PFSK-1 (cell line): Measurements from ENCODE around the gene MCUB.

Experiments used
- FOXP2 ChIP-seq: optimal IDR thresholded peaks from 2 replicates; pipeline ENCODE3; 2011; ENCODE audit warnings: borderline replicate concordance, control low read depth, inconsistent platforms; ENCODE audit not compliant: insufficient read depth; ENCODE audit errors: extremely low read length, extremely low read depth
- POLR2AphosphoS5 ChIP-seq: IDR thresholded peaks from 2 replicates; pipeline ENCODE4 v1.6.1; 2012; ENCODE audit warnings: low read depth, mild to moderate bottlenecking, control low read depth, low read length, moderate library complexity
- SIN3A ChIP-seq: IDR thresholded peaks from 2 replicates; pipeline ENCODE4 v1.6.1; 2012; ENCODE audit warnings: mild to moderate bottlenecking, low read length, moderate library complexity, borderline replicate concordance; ENCODE audit not compliant: insufficient read depth
- TAF1 ChIP-seq: IDR thresholded peaks from 2 replicates; pipeline ENCODE4 v1.6.1; 2012; ENCODE audit warnings: low read length, control low read depth, borderline replicate concordance; ENCODE audit not compliant: insufficient read depth
- TF ChIP-seq, protein P1 (sequence below), 2 experiments: IDR thresholded peaks; 2 replicates each; pipeline versions ENCODE4 v1.6.1 to v1.8.0; 2011 to 2012; ENCODE audit warnings: low read depth in 2 of 2, low read length in 2 of 2, control low read depth in 1 of 2, inconsistent platforms in 1 of 2, mild to moderate bottlenecking in 1 of 2, moderate library complexity in 1 of 2; ENCODE audit not compliant: insufficient read depth in 1 of 2

MCUB gene

DNA sequence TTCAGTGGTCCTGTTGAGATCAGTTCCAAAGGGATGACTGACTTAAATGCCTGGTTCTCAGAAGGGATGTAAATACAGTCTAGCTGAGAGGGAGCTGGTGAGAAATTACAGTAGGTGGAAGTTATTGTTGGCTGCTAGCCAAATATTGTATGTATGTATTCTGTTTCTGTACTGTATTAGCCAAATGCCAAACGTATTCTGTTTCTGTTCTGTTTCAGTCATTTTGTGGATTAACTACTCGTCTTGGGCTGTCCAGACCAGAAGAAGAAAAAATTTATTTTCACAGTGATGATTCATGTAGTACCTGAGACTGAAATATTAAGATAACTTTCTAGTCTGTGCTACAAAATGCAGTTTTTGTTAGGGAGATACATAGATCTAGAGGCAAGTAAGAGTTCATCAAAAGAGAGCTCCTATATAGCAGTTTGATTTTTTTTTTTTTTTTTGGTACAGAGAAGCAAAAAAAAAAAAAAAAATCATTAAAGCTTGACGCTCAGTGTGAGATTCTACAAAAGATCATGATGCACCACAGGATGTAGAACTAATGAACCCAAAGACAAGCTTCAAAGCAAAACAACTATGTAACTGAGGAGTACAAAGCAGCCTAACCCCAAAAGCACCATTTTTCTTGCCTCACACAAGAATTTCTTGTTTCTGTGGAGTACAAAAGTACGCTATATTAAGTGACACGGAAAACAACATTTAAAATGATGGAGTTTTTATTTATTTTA, 88.4 kb downstream of the MCUB start:
- TF ChIP-seq FOXP2 (no peak), POLR2AphosphoS5 (no peak), TAF1 (no peak), SIN3A (no peak)
- TF ChIP-seq, protein P1, sequence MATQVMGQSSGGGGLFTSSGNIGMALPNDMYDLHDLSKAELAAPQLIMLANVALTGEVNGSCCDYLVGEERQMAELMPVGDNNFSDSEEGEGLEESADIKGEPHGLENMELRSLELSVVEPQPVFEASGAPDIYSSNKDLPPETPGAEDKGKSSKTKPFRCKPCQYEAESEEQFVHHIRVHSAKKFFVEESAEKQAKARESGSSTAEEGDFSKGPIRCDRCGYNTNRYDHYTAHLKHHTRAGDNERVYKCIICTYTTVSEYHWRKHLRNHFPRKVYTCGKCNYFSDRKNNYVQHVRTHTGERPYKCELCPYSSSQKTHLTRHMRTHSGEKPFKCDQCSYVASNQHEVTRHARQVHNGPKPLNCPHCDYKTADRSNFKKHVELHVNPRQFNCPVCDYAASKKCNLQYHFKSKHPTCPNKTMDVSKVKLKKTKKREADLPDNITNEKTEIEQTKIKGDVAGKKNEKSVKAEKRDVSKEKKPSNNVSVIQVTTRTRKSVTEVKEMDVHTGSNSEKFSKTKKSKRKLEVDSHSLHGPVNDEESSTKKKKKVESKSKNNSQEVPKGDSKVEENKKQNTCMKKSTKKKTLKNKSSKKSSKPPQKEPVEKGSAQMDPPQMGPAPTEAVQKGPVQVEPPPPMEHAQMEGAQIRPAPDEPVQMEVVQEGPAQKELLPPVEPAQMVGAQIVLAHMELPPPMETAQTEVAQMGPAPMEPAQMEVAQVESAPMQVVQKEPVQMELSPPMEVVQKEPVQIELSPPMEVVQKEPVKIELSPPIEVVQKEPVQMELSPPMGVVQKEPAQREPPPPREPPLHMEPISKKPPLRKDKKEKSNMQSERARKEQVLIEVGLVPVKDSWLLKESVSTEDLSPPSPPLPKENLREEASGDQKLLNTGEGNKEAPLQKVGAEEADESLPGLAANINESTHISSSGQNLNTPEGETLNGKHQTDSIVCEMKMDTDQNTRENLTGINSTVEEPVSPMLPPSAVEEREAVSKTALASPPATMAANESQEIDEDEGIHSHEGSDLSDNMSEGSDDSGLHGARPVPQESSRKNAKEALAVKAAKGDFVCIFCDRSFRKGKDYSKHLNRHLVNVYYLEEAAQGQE (IDR thresholded peaks at IDR 0.05; ENCODE audit: insufficient read depth in 1 of 2, low read depth in 2 of 2, low read length in 2 of 2): no peak

DNA sequence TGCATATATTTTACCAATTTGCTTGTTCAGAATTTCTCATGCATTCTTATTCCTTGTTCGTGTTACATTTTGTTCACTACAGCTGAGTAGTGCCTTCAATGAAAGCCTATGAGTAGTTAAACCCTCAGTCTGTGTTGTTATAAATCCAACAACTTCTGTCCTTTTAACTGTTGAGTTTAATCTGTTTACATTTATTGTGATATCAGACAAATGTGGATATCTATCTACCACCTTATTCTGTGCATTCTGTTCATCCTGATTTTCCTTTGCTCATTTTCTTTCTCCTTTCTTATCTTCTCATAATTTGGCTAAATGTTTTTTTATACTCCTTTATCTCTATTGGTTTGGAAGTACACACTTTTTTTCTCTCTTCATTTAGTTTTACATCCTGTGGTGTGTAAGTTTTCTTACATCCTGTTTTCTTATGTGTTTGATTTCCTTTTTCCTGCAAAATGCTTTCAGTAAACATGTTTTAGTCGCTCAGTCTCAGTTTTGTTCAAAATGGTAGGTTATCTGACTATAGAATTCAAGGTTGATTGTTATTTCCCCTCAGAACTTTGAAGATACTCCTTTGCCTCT, 89.0 kb downstream of the MCUB start:
- no peak for TF ChIP-seq SIN3A
- TF ChIP-seq TAF1: no peak
- TF ChIP-seq FOXP2: no peak
- TF ChIP-seq, protein P1 (IDR thresholded peaks at IDR 0.05; ENCODE audit: insufficient read depth in 1 of 2, low read depth in 2 of 2, low read length in 2 of 2): no peak
- TF ChIP-seq POLR2AphosphoS5: no peak

DNA sequence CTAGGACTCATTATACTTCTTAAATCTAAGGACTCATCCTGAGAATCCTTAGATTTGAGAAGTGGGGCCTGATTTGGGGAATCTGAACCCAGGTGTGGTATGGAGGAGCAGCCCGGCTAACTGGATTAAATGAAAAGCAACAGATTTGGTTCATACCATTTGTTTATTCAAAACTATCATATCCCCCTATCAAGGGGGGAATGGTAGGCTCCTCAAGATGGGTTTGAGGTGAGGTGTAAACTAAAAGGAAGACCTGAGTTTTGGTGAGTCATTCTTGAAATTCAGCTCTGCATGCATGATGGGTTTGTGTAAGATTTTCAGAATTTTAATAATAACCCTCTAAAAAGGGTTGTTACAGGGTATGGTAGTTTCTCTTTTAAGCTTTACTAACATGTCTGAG, 89.8 kb downstream of the MCUB start:
- TF ChIP-seq TAF1: no peak
- TF ChIP-seq POLR2AphosphoS5: no peak
- TF ChIP-seq FOXP2: no peak
- TF ChIP-seq, protein P1 (IDR thresholded peaks at IDR 0.05; ENCODE audit: insufficient read depth in 1 of 2, low read depth in 2 of 2, low read length in 2 of 2): no peak
- no peak for TF ChIP-seq SIN3A

DNA sequence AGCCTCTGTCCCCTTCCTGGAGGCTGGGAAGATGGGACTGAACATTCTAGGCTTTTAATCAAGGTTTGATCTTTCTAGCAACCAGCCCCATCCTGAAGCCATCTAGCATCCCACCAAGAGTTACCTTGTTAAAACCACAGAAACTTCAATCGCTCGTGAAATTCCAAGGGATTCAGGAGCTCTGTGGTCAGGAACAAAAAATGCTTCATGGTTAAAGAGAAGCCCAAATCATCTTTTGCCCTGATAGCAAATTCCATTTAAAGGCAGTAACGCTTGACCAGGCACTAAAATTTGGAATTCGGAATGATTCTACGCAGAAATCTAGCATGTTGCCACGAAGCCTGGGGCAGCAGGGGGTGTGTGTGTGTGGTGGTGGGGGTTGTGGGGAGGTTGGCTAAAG, 95.3 kb downstream of the MCUB start:
- TF ChIP-seq SIN3A (no peak), POLR2AphosphoS5 (no peak), FOXP2 (no peak), TAF1 (no peak)
- TF ChIP-seq, protein P1 (IDR thresholded peaks at IDR 0.05; ENCODE audit: insufficient read depth in 1 of 2, low read depth in 2 of 2, low read length in 2 of 2): no peak

DNA sequence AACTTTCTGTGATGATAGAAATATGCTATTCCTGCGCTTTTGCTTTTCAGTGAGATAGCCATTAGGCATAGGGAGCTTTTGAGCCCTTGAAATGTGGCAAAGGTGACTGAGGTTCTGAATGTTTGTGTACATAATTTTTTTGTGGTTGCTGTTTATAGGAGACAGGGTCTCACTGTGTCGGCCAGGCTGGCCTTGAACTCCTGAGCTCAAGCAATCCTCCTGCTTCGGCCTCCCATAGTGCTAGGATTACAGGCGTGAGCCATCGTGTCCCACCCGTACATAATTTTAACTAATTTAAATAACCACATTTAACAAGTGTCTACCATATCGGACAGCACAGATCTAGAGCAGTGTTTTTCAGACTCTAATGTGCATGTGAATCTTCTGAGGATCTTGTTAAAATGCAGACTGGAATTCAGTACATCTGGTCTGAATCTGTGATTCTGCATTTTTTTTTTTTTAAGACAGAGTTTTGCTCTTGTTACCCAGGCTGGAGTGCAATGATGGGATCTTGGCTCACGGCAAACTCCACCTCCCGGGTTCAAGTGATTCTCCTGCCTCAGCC, 97.9 kb downstream of the MCUB start:
- TF ChIP-seq TAF1: no peak
- no peak for TF ChIP-seq FOXP2
- TF ChIP-seq, protein P1 (IDR thresholded peaks at IDR 0.05; ENCODE audit: insufficient read depth in 1 of 2, low read depth in 2 of 2, low read length in 2 of 2): no peak
- no peak for TF ChIP-seq SIN3A
- TF ChIP-seq POLR2AphosphoS5: no peak
